ENCODE measurements around the gene TOLLIP. TPM values are rescaled to one million over a fixed set of nuclear protein-coding genes. Genes with fewer than 3 reads are reported as not detected.

Gene TOLLIP
- total RNA-seq, 1 experiment from 2014 or later: 29.5 TPM

DNA sequence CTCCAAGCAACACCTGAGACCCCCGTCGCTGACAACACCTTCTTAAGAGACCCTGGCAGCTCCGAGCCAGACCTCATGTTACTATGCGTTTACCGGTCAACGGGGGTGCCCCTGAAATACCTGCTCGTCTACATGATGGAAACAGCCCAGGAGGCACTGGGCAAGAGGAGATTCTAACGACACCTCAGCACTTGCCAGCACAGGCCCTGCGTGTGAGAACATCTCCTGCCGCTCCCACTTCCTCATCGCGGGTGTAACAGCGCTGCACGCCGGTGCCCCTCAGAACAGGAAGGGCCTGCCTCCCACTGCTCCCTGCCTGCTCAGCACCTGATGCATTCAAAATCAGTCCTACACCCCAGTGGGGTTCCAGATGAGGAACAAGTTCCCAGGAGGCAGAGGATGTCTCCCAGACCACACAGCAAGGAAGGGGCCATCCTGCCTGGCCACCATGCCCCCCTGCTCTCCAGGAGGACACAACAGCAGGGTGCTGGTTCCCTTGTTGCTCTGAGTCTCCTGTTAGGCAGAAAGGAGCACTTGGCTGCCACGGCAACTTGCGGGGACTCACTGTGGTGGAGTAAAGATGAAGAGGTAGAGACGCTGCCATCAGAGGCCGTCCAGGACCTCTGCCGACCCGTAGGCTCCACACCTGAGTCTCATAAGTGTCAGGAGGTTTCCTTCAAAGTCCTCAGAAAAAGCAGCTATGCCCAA lies 2.1 kb downstream of the TOLLIP start:
- no peak overlapping the region for H3K4me3 ChIP-seq
- H3K36me3 ChIP-seq (ENCODE audit: low read depth): no peaks in the 10 kb centered on the region
- H3K9me3 ChIP-seq (ENCODE audit: insufficient read depth, low read depth): no peaks in the 10 kb centered on the region
- intact Hi-C loops (cut with micrococcal nuclease; ENCODE audit: unreplicated experiment): loop anchor here (5.0 kb wide), 1 partner anchor 80 kb away; the partner anchor contains the start of gene BRSK2
- no peaks in the 10 kb centered on the region for H3K27me3 ChIP-seq (ENCODE audit: insufficient read depth, low read depth)
- H2AFZ ChIP-seq: no peak overlapping the region
- no peak overlapping the region for H3K27ac ChIP-seq
- CTCF ChIA-PET: no interaction called here
- H3K4me2 ChIP-seq: no peak overlapping the region
- DNase-seq: no peak
- BruUV-seq (replicated peaks): no TSS peak
- H3K4me1 ChIP-seq (replicated peaks; ENCODE audit: insufficient read depth): peaks cover 19% of the 10 kb centered on the region
- POLR2A ChIA-PET (ENCODE audit: unreplicated experiment): no interaction called here
- H3K79me2 ChIP-seq (ENCODE audit: low read depth): peaks cover 52% of the 10 kb centered on the region
- H4K20me1 ChIP-seq (ENCODE audit: insufficient read depth): peaks cover 3% of the 10 kb centered on the region; the same call in 1 of the 2 replicates
- TF ChIP-seq, protein P1, sequence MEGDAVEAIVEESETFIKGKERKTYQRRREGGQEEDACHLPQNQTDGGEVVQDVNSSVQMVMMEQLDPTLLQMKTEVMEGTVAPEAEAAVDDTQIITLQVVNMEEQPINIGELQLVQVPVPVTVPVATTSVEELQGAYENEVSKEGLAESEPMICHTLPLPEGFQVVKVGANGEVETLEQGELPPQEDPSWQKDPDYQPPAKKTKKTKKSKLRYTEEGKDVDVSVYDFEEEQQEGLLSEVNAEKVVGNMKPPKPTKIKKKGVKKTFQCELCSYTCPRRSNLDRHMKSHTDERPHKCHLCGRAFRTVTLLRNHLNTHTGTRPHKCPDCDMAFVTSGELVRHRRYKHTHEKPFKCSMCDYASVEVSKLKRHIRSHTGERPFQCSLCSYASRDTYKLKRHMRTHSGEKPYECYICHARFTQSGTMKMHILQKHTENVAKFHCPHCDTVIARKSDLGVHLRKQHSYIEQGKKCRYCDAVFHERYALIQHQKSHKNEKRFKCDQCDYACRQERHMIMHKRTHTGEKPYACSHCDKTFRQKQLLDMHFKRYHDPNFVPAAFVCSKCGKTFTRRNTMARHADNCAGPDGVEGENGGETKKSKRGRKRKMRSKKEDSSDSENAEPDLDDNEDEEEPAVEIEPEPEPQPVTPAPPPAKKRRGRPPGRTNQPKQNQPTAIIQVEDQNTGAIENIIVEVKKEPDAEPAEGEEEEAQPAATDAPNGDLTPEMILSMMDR (conservative IDR thresholded peaks at IDR 0.05): no peak
- no peak for TF ChIP-seq EZH2 (IDR thresholded peaks at IDR 0.05; ENCODE audit: low read depth)
- H3K9me2 ChIP-seq (ENCODE audit: insufficient read depth): no peaks in the 10 kb centered on the region
- peaks cover 5% of the 10 kb centered on the region; the same call in 1 of the 2 replicates for H3F3A ChIP-seq (ENCODE audit: insufficient read depth, low read depth)

DNA sequence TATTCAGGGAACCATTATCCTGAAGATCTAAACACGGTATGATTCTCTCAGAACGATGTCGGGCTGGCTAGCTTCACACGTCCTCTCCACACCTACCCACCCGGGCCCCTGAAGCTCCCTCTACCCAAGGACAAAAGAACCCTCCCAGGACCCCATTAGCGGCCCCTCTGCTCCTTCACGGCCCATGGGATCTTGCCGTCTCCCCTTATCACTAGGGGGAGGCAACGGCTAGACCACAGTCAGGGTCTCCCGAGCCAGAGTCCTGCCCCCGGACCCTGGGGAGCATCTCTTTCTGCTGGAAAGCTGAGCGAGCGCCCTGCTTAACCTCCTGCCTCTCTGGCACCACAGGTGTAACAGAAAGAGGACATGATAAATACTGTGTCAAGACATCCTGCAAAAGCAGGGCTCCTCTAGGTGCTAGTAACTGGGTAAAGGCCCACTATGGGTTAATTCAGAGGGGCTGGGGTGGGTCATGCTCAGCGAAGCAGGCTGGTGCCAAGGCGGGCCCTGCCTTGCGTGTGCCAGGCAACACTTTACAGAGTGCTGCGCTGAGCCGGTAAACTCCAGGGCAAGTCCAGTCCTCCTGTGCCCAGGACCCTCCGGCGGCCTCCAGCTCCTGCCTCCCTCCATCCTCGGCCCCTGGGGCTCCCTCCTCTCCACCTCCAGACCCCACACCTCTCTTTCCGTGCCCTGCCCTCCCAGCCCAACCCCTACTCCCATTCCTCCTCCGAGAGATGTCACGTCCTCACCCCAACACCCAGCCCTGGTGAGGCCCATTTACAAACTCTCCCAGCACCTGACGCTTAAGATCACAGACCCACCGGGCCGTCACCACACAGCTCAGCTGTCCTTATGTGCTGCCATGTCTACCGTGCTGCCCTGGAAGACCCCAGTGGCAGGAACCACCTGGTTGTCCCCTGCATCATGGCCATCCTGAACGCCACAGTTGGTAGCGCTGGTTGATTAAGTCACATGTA lies 3.0 kb downstream of the TOLLIP start:
- H3K4me1 ChIP-seq (replicated peaks; ENCODE audit: insufficient read depth): peaks cover 19% of the 10 kb centered on the region
- no peaks in the 10 kb centered on the region for H3K9me3 ChIP-seq (ENCODE audit: insufficient read depth, low read depth)
- H3K4me3 ChIP-seq: no peak overlapping the region
- no peaks in the 10 kb centered on the region for H3K27me3 ChIP-seq (ENCODE audit: insufficient read depth, low read depth)
- POLR2A ChIA-PET (ENCODE audit: unreplicated experiment): no interaction called here
- no peak overlapping the region for H3K27ac ChIP-seq
- no peak overlapping the region for H2AFZ ChIP-seq
- no peak for TF ChIP-seq EZH2 (IDR thresholded peaks at IDR 0.05; ENCODE audit: low read depth)
- TF ChIP-seq, protein P1 (conservative IDR thresholded peaks at IDR 0.05): no peak
- intact Hi-C loops (cut with micrococcal nuclease; ENCODE audit: unreplicated experiment): loop anchor here (5.0 kb wide), 1 partner anchor 81 kb away; the partner anchor contains the start of gene BRSK2
- H4K20me1 ChIP-seq (ENCODE audit: insufficient read depth): peaks cover 3% of the 10 kb centered on the region; the same call in 1 of the 2 replicates
- DNase-seq: no peak
- H3K9me2 ChIP-seq (ENCODE audit: insufficient read depth): no peaks in the 10 kb centered on the region
- no TSS peak for BruUV-seq (replicated peaks)
- no peak overlapping the region for H3K4me2 ChIP-seq
- CTCF ChIA-PET: no interaction called here
- H3K79me2 ChIP-seq (ENCODE audit: low read depth): peaks cover 60% of the 10 kb centered on the region
- H3F3A ChIP-seq (ENCODE audit: insufficient read depth, low read depth): peaks cover 5% of the 10 kb centered on the region; the same call in 1 of the 2 replicates
- H3K36me3 ChIP-seq (ENCODE audit: low read depth): no peaks in the 10 kb centered on the region

DNA sequence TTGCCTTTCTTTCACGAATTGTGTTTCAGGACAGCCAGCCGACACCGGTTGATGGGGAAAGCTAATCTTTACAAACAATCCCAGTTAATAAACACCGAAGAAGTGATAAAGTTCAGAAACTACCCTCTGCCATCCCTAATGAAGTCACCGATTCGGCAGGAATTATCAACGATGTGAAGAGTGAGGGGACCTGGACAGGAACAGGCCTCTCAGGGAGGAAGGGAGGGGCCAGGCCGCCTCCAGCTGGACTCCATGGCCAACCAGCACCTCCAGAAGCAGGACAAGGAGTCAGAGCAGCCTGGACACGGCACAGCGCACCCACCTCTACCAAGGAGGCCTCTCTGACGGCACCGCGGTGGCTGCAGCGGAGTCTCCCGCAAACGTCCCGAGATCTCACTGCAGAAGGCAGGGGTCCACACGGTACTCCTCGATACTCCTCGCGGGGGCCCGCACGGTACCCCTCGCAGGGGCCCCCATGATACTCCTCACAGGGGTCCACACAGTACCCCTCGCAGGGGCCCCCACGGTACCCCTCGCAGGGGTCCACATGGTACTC lies 3.9 kb downstream of the TOLLIP start:
- H3K4me2 ChIP-seq: no peak overlapping the region
- TF ChIP-seq EZH2 (IDR thresholded peaks at IDR 0.05; ENCODE audit: low read depth): no peak
- TF ChIP-seq, protein P1 (conservative IDR thresholded peaks at IDR 0.05): no peak
- H3F3A ChIP-seq (ENCODE audit: insufficient read depth, low read depth): peaks cover 5% of the 10 kb centered on the region; the same call in 1 of the 2 replicates
- no peak overlapping the region for H3K27ac ChIP-seq
- H3K79me2 ChIP-seq (ENCODE audit: low read depth): peaks cover 57% of the 10 kb centered on the region
- H3K9me3 ChIP-seq (ENCODE audit: insufficient read depth, low read depth): no peaks in the 10 kb centered on the region
- no peaks in the 10 kb centered on the region for H3K9me2 ChIP-seq (ENCODE audit: insufficient read depth)
- no peak overlapping the region for H2AFZ ChIP-seq
- H3K36me3 ChIP-seq (ENCODE audit: low read depth): no peaks in the 10 kb centered on the region
- peaks cover 15% of the 10 kb centered on the region for H3K4me1 ChIP-seq (replicated peaks; ENCODE audit: insufficient read depth)
- ChIA-PET CTCF (no interaction called here), POLR2A (ENCODE audit: unreplicated experiment) (no interaction called here)
- DNase-seq: no peak
- no TSS peak for BruUV-seq (replicated peaks)
- H4K20me1 ChIP-seq (ENCODE audit: insufficient read depth): peaks cover 3% of the 10 kb centered on the region; the same call in 1 of the 2 replicates
- intact Hi-C loops (cut with micrococcal nuclease; ENCODE audit: unreplicated experiment): loop anchor here (5.0 kb wide), 1 partner anchor 82 kb away; the partner anchor contains the start of gene BRSK2
- no peak overlapping the region for H3K4me3 ChIP-seq
- no peaks in the 10 kb centered on the region for H3K27me3 ChIP-seq (ENCODE audit: insufficient read depth, low read depth)
